H1 (cell line): ENCODE data around the gene SMCO1.

Experiments
- CTCF ChIP-seq, 3 experiments: IDR thresholded peaks; 1 replicate in 2 of 3; 2 replicates in 1 of 3; pipeline versions ENCODE4 v1.5.1 to v1.6.1; 2011; ENCODE audit warnings: low read length in 3 of 3, mild to moderate bottlenecking in 3 of 3, inconsistent platforms in 2 of 3, low read depth in 1 of 3, moderate library complexity in 1 of 3; ENCODE audit not compliant: insufficient read depth in 1 of 3; ENCODE audit errors: control extremely low read depth in 1 of 3
- EZH2 ChIP-seq: fragments of 200-600 bp; sonication (generic); IDR thresholded peaks from 2 replicates; pipeline ENCODE4 v1.7.1; 2012; ENCODE audit warnings: low read depth, mild to moderate bottlenecking, moderate library complexity, low read length, inconsistent platforms; ENCODE audit not compliant: severe bottlenecking
- POLR2A ChIP-seq, 2 experiments: IDR thresholded peaks; 1 replicate in 1 of 2; 2 replicates in 1 of 2; pipeline ENCODE4 v1.6.1; 2011; ENCODE audit warnings: low read depth in 2 of 2, low read length in 2 of 2, mild to moderate bottlenecking in 2 of 2; ENCODE audit errors: control extremely low read depth in 1 of 2
- POLR2AphosphoS5 ChIP-seq: IDR thresholded peaks from 2 replicates; pipeline ENCODE4 v1.6.1; 2011; ENCODE audit warnings: low read depth, low read length
- RAD21 ChIP-seq, 2 experiments: IDR thresholded peaks in 1 of 2; conservative IDR thresholded peaks in 1 of 2; 2 replicates each; pipeline ENCODE4 v1.6.1; 2011; ENCODE audit warnings: low read depth in 2 of 2, low read length in 2 of 2, improper control_type of control experiment in 1 of 2, inconsistent platforms in 1 of 2, mild to moderate bottlenecking in 1 of 2, moderate library complexity in 1 of 2
- TAF1 ChIP-seq: IDR thresholded peaks from 2 replicates; pipeline ENCODE4 v1.6.1; 2011; ENCODE audit warnings: mild to moderate bottlenecking, low read depth, low read length
- TCF12 ChIP-seq: IDR thresholded peaks from 2 replicates; pipeline ENCODE4 v1.6.1; 2011; ENCODE audit warnings: low read depth, mild to moderate bottlenecking, low read length

GRCh38 chr3:196563721-196564225, 48.6 kb upstream of the SMCO1 start:
- no peak for TF ChIP-seq CTCF (IDR thresholded peaks at IDR 0.05; ENCODE audit: control extremely low read depth in 1 of 3, insufficient read depth in 1 of 3, low read depth in 1 of 3, low read length in 3 of 3)
- no peak for TF ChIP-seq EZH2
- no peak for TF ChIP-seq POLR2AphosphoS5
- TF ChIP-seq RAD21 (IDR thresholded peaks at IDR 0.05 in 1 of 2, conservative IDR thresholded peaks at IDR 0.05 in 1 of 2; ENCODE audit: low read depth in 2 of 2, low read length in 2 of 2) = no peak
- TF ChIP-seq TCF12 = no peak
- no peak for TF ChIP-seq TAF1
- TF ChIP-seq POLR2A (IDR thresholded peaks at IDR 0.05; ENCODE audit: control extremely low read depth in 1 of 2, low read depth in 2 of 2, low read length in 2 of 2) = no peak
